Glomerular endothelial cell (primary cell): ENCODE data around the gene LRMDA. TPM values are rescaled to one million over a fixed set of nuclear protein-coding genes. Genes with fewer than 3 reads are reported as not detected.

Source experiments
- DNase-seq: peaks from one replicate; pipeline ENCODE4 v3.0.0-alpha.2; 2011; ENCODE audit warnings: low read depth, low spot score; ENCODE audit errors: extremely low read depth
- total RNA-seq: library from RNA; depleted of rRNA; stranded (reverse); fragments of >200 nt; gene quantifications from 2 replicates; pipeline ENCODE4 v1.2.3, GENCODE V29; 2015

The LRMDA gene
- total RNA-seq, 1 donor from 2014 or later, result 25.7 TPM

GRCh38 chr10:75418712-75419111, 12.7 kb upstream of the LRMDA start:
- no peak for DNase-seq

GRCh38 chr10:75422913-75423312, 8.5 kb upstream of the LRMDA start:
- no peak for DNase-seq

DNA sequence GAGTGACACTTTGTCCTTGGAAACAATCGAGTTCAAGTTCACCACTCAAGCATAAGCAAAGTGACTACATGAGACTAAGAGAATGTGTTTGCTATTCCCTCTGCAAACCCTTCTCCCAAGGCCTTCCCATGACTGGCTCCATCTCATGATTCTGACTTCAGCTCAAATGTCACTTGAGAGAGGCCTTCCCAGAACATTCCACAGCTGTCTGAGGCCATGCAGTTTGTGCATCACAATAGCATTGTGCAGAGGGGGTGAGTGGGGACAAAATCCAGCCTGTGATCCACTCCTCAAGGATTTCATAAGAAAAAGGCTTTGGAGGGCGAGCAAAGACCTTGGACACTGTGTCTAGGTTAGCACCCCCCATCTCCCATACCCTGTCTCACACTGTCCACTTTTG, 6.9 kb upstream of the LRMDA start:
- no peak for DNase-seq

DNA sequence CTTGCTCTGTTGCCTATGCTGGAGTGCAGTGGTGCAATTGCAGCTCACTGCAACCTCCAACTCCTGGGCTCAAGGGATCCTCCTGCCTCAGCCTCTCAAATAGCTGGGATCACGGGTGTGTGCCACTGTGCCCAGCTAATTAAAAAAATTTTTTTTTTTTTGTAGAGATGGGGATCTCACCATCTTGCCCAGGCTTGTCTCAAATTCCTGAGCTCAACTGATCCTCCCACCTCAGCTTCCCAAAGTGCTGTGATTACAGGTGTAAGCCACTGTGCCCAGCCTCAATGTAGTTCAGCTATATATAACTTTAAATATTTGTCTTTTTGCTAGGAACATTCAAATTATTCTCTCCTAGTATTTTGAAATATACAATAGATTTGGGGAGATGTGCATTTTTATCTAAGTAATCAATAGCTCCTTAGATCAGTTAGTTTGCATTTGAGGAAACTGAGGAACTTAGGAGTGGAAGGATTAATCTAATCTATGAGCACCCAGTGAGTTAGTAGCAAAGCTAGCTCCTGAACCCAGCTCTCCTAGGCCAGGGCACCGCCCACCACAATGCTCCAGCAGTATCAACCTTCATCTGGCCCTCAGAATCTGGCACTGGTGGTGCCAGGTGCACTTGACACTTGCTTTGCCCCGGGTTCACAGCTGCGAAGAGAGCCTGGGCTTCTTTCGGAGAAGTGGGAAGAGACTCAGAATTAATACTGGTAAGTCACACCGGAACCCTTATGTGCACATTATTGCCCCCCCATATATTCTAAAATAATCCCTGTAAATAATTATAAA, 5.9 kb upstream of the LRMDA start:
- no peak for DNase-seq

GRCh38 chr10:75426880-75427279, 4.5 kb upstream of the LRMDA start:
- DNase-seq, result no peak

DNA sequence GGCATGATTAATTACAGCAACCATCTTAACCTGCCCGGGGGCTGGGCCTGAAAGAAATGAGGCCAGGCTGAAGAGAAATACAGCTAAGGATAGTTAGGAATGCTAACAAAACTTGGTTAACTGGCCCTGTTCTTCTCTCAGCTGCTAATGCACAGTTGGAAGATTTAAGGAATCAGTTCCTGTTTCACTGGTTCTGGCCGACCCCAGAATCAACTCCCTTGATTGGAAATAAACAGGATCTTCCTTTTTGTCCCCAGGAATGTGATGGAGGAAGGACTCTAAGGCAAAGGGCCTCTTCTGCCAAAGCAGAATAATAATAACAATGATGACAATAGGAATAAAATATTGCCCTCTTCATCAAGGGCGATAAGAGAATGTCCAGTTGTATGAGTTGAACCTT, 3.5 kb upstream of the LRMDA start:
- DNase-seq, result no peak

GRCh38 chr10:75428434-75429158, 2.8 kb upstream of the LRMDA start:
- DNase-seq, result no peak

DNA sequence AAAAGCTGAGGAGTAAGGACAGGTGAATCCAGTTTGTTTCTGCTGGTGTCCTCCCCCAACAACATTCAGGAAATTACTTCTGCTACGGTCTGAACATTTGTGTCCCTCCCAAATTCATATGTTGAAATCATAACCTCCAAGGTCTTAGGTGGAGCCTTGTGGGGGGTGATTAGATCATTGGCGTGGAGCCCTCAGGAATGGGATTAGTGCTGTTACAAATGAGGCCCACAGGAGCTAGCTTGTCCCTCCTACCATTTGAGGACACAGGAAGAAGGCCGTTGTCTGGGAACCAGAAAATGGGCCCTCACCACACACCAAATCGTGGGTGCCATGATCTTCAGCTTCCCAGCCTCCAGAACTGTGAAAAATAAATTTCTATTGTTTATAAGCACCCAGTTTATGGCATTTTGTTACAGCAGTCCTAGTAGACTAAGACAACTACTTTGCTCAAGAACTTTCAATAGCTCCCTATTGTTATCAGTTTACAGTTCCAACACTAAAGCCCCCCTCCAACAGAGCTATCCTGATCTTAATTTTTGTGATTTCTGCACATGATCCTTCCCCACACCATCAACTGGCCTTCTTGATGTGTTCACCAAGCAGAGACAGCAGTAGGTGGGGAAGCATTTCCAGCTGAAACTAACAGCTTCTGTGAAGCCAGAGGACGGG, 2.1 kb upstream of the LRMDA start:
- DNase-seq, result no peak

GRCh38 chr10:75430000-75430763, 1.2 kb upstream of the LRMDA start:
- DNase-seq, result no peak

- DNase-seq, result no peak
Observed at GRCh38 chr10:75432176-75432575, 752 bp downstream of the LRMDA start.

GRCh38 chr10:75432763-75433162, 1.3 kb downstream of the LRMDA start:
- DNase-seq, result no peak

- no peak for DNase-seq
Observed at GRCh38 chr10:75433216-75433615, 1.8 kb downstream of the LRMDA start.

DNA sequence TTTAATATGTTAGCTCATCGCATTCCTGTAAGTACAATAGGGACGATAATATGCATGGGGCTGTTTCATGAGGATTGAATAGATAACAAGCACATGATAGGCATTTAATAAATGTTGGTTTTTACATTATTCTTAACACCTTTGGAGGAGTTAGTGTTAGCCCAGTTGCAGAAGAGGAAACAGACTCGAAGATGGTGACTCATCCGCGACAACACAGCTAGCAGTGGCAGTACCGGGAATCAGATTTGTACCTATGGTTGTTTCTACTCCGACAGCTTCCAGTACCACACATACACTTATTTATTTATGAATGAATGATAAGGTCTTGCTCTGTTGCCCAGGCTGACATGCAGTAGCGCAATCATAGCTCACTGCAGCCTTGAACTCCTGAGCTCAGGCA, 2.9 kb downstream of the LRMDA start:
- no peak for DNase-seq

- DNase-seq, result no peak
Observed at GRCh38 chr10:75435291-75435690, 3.9 kb downstream of the LRMDA start.

DNA sequence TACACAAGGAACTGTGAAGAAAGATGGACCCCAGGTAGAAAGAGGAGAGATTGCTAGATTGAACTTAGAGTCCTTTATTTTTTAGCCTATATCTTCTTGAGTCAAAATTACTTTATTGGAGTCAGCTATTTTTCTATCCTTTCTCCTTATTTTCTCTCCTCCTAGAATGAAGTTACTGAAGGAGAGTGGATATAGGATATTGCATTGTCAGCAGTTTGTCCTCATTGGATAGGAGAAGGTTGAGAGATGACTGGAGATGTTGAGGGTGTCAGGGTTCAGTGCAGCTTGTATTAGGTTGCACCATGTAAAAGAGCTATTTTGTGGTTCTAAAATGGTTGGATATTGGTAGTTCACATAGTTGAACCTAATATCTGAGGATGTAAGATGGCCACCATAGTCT, 5.5 kb downstream of the LRMDA start:
- DNase-seq, result no peak

DNA sequence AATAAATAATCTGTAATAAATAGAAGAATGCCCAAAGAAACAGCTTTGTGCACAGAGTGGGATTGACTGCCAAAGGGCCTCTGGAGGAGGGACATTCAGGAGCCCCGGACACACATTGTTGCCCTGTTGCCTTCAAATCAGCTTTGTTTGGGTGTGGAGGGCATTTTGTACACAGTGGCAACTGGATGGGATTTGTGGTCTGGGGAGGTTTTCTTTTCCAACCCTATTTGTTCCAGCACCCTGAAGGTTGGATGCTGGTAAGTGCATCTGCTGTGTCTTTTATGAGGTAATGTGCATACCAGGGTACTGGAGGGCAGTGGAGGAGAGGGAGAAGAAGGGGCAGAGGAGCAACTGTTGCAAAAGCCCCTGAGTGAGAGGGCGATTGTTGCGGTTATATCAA, 6.3 kb downstream of the LRMDA start:
- DNase-seq, result no peak

DNA sequence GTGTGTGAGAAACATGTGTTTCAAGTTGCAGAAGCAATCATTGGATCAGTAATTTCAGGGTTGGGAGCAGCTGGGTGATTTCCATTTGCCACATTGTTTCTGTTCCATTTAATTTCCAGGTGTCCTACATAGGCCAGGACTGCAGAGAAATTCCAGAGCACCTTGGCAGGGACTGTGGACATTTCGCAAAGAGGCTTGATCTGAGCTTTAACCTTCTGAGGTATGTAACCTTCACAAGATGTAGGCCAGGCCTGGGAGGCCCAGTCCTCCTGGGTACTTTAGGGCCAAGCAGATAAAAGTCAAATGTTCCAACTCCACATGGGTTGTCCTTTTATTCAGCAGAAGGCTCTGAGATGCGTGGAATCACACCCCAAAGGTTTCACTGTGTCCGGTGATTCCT, 6.9 kb downstream of the LRMDA start:
- no peak for DNase-seq

GRCh38 chr10:75439811-75440210, 8.4 kb downstream of the LRMDA start:
- DNase-seq, result no peak

DNA sequence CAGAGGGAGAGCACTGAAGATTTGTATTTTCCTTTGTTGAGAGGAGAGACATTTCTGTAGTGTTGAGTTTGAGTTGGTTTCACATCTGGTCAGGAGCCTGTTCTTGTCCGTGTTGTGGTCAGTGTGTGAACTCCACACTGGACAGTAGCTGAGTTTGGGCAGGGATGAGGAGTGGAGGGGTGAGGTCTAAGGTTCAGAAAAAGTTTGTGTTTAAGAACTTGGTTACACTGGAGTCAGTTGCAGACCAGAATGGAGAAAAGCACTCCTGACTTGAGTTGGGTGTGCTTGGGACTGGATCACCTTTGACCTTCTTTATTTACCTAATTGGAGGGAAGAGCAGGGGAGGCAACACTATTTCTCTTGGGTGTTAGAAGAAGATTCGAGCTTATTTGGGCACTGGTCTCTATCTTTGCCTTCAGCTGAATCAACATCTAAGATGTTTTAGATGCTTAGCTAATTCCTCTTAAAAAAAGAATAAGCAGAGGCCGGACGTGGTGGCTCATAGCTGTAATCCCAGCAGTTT, 8.9 kb downstream of the LRMDA start:
- DNase-seq, result no peak

DNA sequence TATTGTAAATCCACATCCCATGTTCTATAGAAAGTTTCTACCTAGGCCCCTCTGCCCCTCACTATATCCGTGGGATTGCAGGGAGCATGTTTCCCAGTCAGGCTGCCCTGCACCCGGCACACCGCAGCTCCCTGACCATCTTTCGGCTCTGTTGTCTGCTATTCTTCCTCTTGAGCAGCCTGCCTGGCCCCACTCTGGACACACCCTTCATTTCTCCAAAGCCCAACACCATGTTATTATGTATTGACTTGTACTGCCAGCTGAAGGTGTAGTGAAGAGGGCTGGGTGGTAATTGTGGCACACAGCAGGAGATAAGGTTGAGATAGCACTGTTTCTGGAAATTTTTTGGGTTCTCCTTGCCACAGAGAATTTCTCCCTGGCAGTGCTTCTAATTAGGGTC, 9.8 kb downstream of the LRMDA start:
- no peak for DNase-seq

- no peak for DNase-seq
Observed at GRCh38 chr10:75441682-75442081, 10.3 kb downstream of the LRMDA start.
